ENCODE data around the gene TMPRSS13. TPM values are rescaled to one million over a fixed set of nuclear protein-coding genes. Genes with fewer than 3 reads are reported as not detected.

Gene TMPRSS13
- total RNA-seq, 4 donors from 2014 or later: not detected

DNA sequence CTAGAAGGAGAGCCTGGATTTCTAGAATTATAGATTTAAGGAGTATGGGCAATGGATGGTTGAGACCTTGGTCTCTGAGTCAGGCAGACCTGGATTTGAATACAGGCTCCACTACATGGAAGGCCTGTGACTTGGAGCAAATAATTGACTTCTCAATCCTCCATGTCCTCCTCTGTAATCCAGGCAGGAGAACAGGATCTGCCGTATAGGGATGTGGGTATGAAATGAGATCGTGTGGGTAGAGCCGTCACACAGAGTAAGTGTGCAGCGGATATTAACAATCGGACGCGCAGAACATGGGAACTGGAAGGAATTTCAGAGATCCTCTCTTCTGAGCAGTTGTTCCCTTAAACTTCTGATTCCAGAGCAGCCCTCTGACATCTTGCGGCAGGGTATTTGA is 11.5 kb upstream of the TMPRSS13 start:
- no peak overlapping the region for H3K27ac ChIP-seq (replicated peaks in 1 of 4)
- H3K36me3 ChIP-seq: no peaks in the 10 kb centered on the region
- TF ChIP-seq POLR2A (IDR thresholded peaks at IDR 0.05; ENCODE audit: low read depth) (no peak), POLR2AphosphoS5 (IDR thresholded peaks at IDR 0.05) (no peak), CTCF (IDR thresholded peaks at IDR 0.05) (no peak), EP300 (IDR thresholded peaks at IDR 0.05) (no peak)
- peak; percentile 34 for DNase-seq (ENCODE audit: extremely low spot score)
- 96% methylated on average over 8 of the region's 8 CpGs for WGBS
- H3K4me3 ChIP-seq: no peak overlapping the region
- H3K27me3 ChIP-seq: no peaks in the 10 kb centered on the region
- no peaks in the 10 kb centered on the region for H3K9me3 ChIP-seq
- H3K4me1 ChIP-seq: peaks cover 0 to 5% (median 3%) of the 10 kb centered on the region in 4 donors
- intact Hi-C loops (cut with DNase I): loop anchor here (10.0 kb wide), 1 partner anchor 136 kb away; no protein-coding TSS in a partner anchor

GRCh38 chr11:117936973-117937372 is 7.8 kb upstream of the TMPRSS13 start:
- H3K36me3 ChIP-seq: no peaks in the 10 kb centered on the region
- WGBS: 71% methylated on average over 6 of the region's 6 CpGs
- intact Hi-C loops (cut with DNase I): no loop called here

GRCh38 chr11:117934526-117935307 is 5.5 kb upstream of the TMPRSS13 start:
- Histone ChIP-seq H3K9me3 (no peaks in the 10 kb centered on the region), H3K36me3 (no peaks in the 10 kb centered on the region), H3K27me3 (peaks cover 0 to 10% (median 0%) of the 10 kb centered on the region in 4 donors), H3K4me1 (peaks cover 0 to 2% (median 0%) of the 10 kb centered on the region in 4 donors), H3K27ac (replicated peaks in 1 of 4) (no peak overlapping the region), H3K4me3 (no peak overlapping the region)
- DNase-seq (ENCODE audit: extremely low spot score): no peak
- WGBS: 86% methylated on average over 18 of the region's 19 CpGs
- intact Hi-C loops (cut with DNase I): no loop called here
- no peak for TF ChIP-seq EP300 (IDR thresholded peaks at IDR 0.05)
- TF ChIP-seq POLR2A (IDR thresholded peaks at IDR 0.05; ENCODE audit: low read depth): no peak
- no peak for TF ChIP-seq CTCF (IDR thresholded peaks at IDR 0.05)
- no peak for TF ChIP-seq POLR2AphosphoS5 (IDR thresholded peaks at IDR 0.05)

More at GRCh38 chr11:117936973-117937372, 7.8 kb upstream of the TMPRSS13 start:
- DNase-seq (ENCODE audit: extremely low spot score): no peak
- no peaks in the 10 kb centered on the region for H3K9me3 ChIP-seq
- TF ChIP-seq POLR2A (IDR thresholded peaks at IDR 0.05; ENCODE audit: low read depth) (no peak), CTCF (IDR thresholded peaks at IDR 0.05) (no peak)
- no peak overlapping the region for H3K27ac ChIP-seq (replicated peaks in 1 of 4)
- H3K27me3 ChIP-seq: peaks cover 0 to 10% (median 0%) of the 10 kb centered on the region in 4 donors
- no peaks in the 10 kb centered on the region for H3K4me1 ChIP-seq
- no peak overlapping the region for H3K4me3 ChIP-seq

GRCh38 chr11:117933930-117934329 is 4.7 kb upstream of the TMPRSS13 start:
- no peaks in the 10 kb centered on the region for H3K9me3 ChIP-seq
- peaks cover 0 to 2% (median 0%) of the 10 kb centered on the region in 4 donors for H3K4me1 ChIP-seq
- WGBS: 75% methylated on average over 5 of the region's 5 CpGs
- TF ChIP-seq EP300 (IDR thresholded peaks at IDR 0.05) (no peak), CTCF (IDR thresholded peaks at IDR 0.05) (no peak)
- peaks cover 0 to 13% (median 0%) of the 10 kb centered on the region in 4 donors for H3K27me3 ChIP-seq
- H3K36me3 ChIP-seq: no peaks in the 10 kb centered on the region
- no peak overlapping the region for H3K27ac ChIP-seq (replicated peaks in 1 of 4)
- H3K4me3 ChIP-seq: no peak overlapping the region
- no peak for DNase-seq (ENCODE audit: extremely low spot score)
- intact Hi-C loops (cut with DNase I): no loop called here
